Tibial nerve (tissue), 4 donors: ENCODE data around the gene XYLT1.

Experiments used
- EP300 ChIP-seq, 2 donors: sonication (generic); formaldehyde crosslinking; IDR thresholded peaks; one replicate each; pipeline ENCODE4 v1.6.1; 2017; ENCODE audit warnings: antibody characterized with exemption in 2 of 2, mild to moderate bottlenecking in 1 of 2
- POLR2A ChIP-seq, 2 donors: fragments of 450-650 bp; IDR thresholded peaks; one replicate each; pipeline ENCODE4 v1.6.1; 2017; ENCODE audit warnings: antibody characterized with exemption in 2 of 2, mild to moderate bottlenecking in 2 of 2, moderate library complexity in 2 of 2
- TF ChIP-seq, protein P1 (sequence below), 5 experiments: fragments of 200-600 bp in 3 of 5; fragments of 450-650 bp in 2 of 5; sonication (generic) in 3 of 5; IDR thresholded peaks; one replicate each; pipeline ENCODE4 v1.5.1; 2016 to 2019; ENCODE audit warnings: antibody characterized with exemption in 5 of 5, mild to moderate bottlenecking in 3 of 5, moderate library complexity in 2 of 5

DNA sequence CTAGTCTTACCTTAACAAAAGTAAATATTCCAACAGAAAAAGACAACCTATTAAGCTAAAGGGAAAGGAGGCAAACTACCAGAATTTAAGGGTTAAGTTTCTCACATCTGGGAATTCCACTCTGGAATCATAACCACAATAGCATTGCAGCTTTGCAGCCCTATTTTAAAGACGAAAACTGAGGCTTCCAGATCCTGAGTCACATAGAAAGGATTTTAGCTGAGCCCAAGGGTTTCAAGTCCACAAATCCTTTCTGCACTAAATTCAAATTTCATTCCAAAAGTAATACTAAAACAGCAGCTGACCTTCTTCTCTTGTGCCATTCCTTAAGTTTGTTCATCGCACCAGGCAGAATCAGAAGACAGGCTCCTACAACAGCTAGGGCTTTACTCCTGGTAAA, 17.8 kb downstream of the XYLT1 start:
- TF ChIP-seq, protein P1, sequence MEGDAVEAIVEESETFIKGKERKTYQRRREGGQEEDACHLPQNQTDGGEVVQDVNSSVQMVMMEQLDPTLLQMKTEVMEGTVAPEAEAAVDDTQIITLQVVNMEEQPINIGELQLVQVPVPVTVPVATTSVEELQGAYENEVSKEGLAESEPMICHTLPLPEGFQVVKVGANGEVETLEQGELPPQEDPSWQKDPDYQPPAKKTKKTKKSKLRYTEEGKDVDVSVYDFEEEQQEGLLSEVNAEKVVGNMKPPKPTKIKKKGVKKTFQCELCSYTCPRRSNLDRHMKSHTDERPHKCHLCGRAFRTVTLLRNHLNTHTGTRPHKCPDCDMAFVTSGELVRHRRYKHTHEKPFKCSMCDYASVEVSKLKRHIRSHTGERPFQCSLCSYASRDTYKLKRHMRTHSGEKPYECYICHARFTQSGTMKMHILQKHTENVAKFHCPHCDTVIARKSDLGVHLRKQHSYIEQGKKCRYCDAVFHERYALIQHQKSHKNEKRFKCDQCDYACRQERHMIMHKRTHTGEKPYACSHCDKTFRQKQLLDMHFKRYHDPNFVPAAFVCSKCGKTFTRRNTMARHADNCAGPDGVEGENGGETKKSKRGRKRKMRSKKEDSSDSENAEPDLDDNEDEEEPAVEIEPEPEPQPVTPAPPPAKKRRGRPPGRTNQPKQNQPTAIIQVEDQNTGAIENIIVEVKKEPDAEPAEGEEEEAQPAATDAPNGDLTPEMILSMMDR (IDR thresholded peaks at IDR 0.05): no peak
- TF ChIP-seq EP300 (IDR thresholded peaks at IDR 0.05) (no peak), POLR2A (IDR thresholded peaks at IDR 0.05) (no peak)
